KOPT-K1 (cell line): ENCODE results near the gene SLC9A8.

Source experiments
- H3K27ac ChIP-seq: fragments of 200-600 bp; sonication (generic); 2 replicates; pipeline ENCODE4 v1.5.1; 2016; ENCODE audit warnings: antibody characterized with exemption, mild to moderate bottlenecking, low read depth, low read length; ENCODE audit not compliant: poor library complexity, severe bottlenecking
- H3K36me3 ChIP-seq: fragments of 200-600 bp; sonication (generic); 2 replicates; pipeline ENCODE4 v1.5.1; 2017; ENCODE audit warnings: antibody characterized with exemption, mild to moderate bottlenecking, low read length, moderate library complexity; ENCODE audit not compliant: insufficient read depth
- H3K9me3 ChIP-seq: fragments of 200-600 bp; sonication (generic); 2 replicates; pipeline ENCODE4 v1.5.1; 2017; ENCODE audit warnings: antibody characterized with exemption, low read length, mild to moderate bottlenecking; ENCODE audit not compliant: insufficient read depth, poor library complexity, severe bottlenecking

Gene SLC9A8

DNA sequence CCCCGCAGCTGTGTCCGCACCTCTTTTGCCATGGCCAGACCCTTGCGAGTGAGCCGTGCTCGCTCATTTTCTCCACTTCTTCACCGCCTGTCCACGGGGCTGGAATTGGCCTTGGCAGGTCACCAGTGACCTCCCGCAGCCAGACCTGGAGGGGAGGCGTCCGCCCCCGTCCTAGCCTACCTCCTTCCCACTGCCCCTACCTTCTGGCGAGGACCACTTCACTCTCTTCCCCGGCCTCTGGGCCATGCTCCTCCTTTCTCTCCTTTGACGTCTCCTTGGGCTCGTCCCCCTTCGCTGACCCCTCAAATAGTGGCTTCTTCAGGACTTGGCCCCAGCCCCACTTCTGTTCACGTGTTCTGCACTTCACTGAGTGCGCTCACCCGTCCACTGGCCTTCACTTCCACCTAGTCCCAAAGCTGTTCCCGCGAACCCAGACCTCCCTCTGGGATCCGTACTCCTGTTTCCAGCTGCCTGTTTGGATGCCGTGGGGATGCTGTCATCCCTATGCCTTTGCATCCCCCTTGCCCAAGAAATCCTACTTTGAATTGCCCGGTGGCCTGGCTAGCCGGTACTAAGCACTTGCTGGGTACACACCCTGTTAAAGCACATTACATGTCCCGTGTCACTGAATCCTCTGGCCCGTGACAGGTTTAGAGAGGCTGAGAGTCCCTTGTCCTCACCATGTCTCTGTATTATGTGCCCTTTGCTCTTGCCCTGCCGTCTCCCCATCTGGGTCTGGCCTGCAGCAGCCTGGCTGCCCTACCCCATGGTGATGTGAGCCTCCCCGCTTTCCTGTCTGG, 69.7 kb downstream of the SLC9A8 start:
- Histone ChIP-seq H3K27ac (no peak overlapping the region), H3K36me3 (peaks cover 70% of the 10 kb centered on the region), H3K9me3 (no peaks in the 10 kb centered on the region)

GRCh38 chr20:49883246-49883802, 70.7 kb downstream of the SLC9A8 start:
- Histone ChIP-seq H3K36me3 (peaks cover 77% of the 10 kb centered on the region), H3K9me3 (no peaks in the 10 kb centered on the region), H3K27ac (no peak overlapping the region)

- Histone ChIP-seq H3K27ac (no peak overlapping the region), H3K36me3 (peaks cover 67% of the 10 kb centered on the region), H3K9me3 (no peaks in the 10 kb centered on the region)
Measured at GRCh38 chr20:49885558-49886332, 73.1 kb downstream of the SLC9A8 start.

GRCh38 chr20:49886571-49887213, 74.1 kb downstream of the SLC9A8 start:
- Histone ChIP-seq H3K9me3 (no peaks in the 10 kb centered on the region), H3K27ac (no peak overlapping the region), H3K36me3 (peaks cover 61% of the 10 kb centered on the region)

- H3K27ac ChIP-seq, result no peak overlapping the region
- no peaks in the 10 kb centered on the region for H3K9me3 ChIP-seq
- peaks cover 61% of the 10 kb centered on the region for H3K36me3 ChIP-seq
Measured at GRCh38 chr20:49887251-49888211, 74.9 kb downstream of the SLC9A8 start.

- no peak overlapping the region for H3K27ac ChIP-seq
- H3K9me3 ChIP-seq, result no peaks in the 10 kb centered on the region
- H3K36me3 ChIP-seq, result peaks cover 56% of the 10 kb centered on the region
Measured at GRCh38 chr20:49888212-49889000, 75.8 kb downstream of the SLC9A8 start.

- no peak overlapping the region for H3K27ac ChIP-seq
- H3K36me3 ChIP-seq, result peaks cover 47% of the 10 kb centered on the region; the same call in 1 of the 2 replicates
- no peaks in the 10 kb centered on the region for H3K9me3 ChIP-seq
Measured at GRCh38 chr20:49889001-49889934, 76.6 kb downstream of the SLC9A8 start.

DNA sequence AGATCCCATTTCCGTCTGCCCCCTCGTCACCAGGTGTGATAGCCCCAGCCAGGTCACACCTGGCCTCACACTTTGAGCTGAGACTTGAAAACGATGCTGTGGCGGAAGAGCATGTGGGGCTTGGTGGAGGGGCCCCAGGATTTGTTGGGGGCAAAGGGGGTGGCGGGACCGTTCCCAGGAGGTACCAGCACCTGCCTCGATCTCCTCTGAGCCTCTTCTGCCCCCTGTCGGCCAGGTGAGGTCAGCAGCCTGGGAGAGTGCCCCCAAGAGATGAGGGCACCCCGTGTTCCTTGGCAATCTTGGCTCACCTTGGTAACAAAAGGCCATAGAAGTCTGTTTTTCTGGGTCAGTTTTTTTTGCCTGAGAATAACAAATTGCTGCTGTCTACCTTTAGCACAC, 77.3 kb downstream of the SLC9A8 start:
- no peak overlapping the region for H3K27ac ChIP-seq
- H3K9me3 ChIP-seq, result no peaks in the 10 kb centered on the region
- peaks cover 40% of the 10 kb centered on the region; the same call in 1 of the 2 replicates for H3K36me3 ChIP-seq

- no peak overlapping the region for H3K27ac ChIP-seq
- peaks cover 34% of the 10 kb centered on the region; the same call in 1 of the 2 replicates for H3K36me3 ChIP-seq
- no peaks in the 10 kb centered on the region for H3K9me3 ChIP-seq
Measured at GRCh38 chr20:49890471-49891361, 78.1 kb downstream of the SLC9A8 start.

GRCh38 chr20:49891476-49892110, 79.0 kb downstream of the SLC9A8 start:
- Histone ChIP-seq H3K36me3 (peaks cover 25% of the 10 kb centered on the region; the same call in 1 of the 2 replicates), H3K9me3 (no peaks in the 10 kb centered on the region), H3K27ac (no peak overlapping the region)

- Histone ChIP-seq H3K27ac (no peak overlapping the region), H3K36me3 (peaks cover 18% of the 10 kb centered on the region; the same call in 1 of the 2 replicates), H3K9me3 (no peaks in the 10 kb centered on the region)
Measured at GRCh38 chr20:49892260-49892659, 79.6 kb downstream of the SLC9A8 start.
